NCI-H1436 (cell line): ENCODE results near the gene IGDCC3.

Experiments used
- DNase-seq: peaks from one replicate; lab custom pipeline; 2025; lab: John Stamatoyannopoulos, UW

The IGDCC3 gene

GRCh38 chr15:65343374-65343981 is 34.3 kb downstream of the IGDCC3 start:
- DNase-seq: no peak

GRCh38 chr15:65342493-65342892 is 35.3 kb downstream of the IGDCC3 start:
- no peak for DNase-seq

GRCh38 chr15:65339920-65340319 is 37.9 kb downstream of the IGDCC3 start:
- no peak for DNase-seq

- no peak for DNase-seq
Observed at GRCh38 chr15:65339416-65339815, 38.4 kb downstream of the IGDCC3 start.

GRCh38 chr15:65338823-65339222 is 39.0 kb downstream of the IGDCC3 start:
- no peak for DNase-seq

- peak; percentile 35 for DNase-seq
Observed at GRCh38 chr15:65338366-65338765, 39.4 kb downstream of the IGDCC3 start.

GRCh38 chr15:65337436-65338070 is 40.2 kb downstream of the IGDCC3 start:
- peak; percentile 79 for DNase-seq

GRCh38 chr15:65336493-65337435 is 41.0 kb downstream of the IGDCC3 start:
- DNase-seq: peak; percentile 62

GRCh38 chr15:65335278-65336055 is 42.3 kb downstream of the IGDCC3 start:
- no peak for DNase-seq

GRCh38 chr15:65334586-65335231 is 43.1 kb downstream of the IGDCC3 start:
- DNase-seq: no peak

- DNase-seq: no peak
Observed at GRCh38 chr15:65333856-65334255, 43.9 kb downstream of the IGDCC3 start.

GRCh38 chr15:65333148-65333820 is 44.5 kb downstream of the IGDCC3 start:
- no peak for DNase-seq

- no peak for DNase-seq
Observed at GRCh38 chr15:65332391-65333147, 45.2 kb downstream of the IGDCC3 start.

- no peak for DNase-seq
Observed at GRCh38 chr15:65331811-65332210, 46.0 kb downstream of the IGDCC3 start.

- DNase-seq: no peak
Observed at GRCh38 chr15:65330934-65331645, 46.7 kb downstream of the IGDCC3 start.

- no peak for DNase-seq
Observed at GRCh38 chr15:65329984-65330735, 47.6 kb downstream of the IGDCC3 start.

GRCh38 chr15:65329288-65329983 is 48.4 kb downstream of the IGDCC3 start:
- no peak for DNase-seq
